ENCODE results near the gene TMEM254. TPM values are rescaled to one million over a fixed set of nuclear protein-coding genes. Genes with fewer than 3 reads are reported as not detected.
"Not testable (repeated sequence)": the region's sequence is repeated elsewhere in the genome, so short reads cannot be mapped to it uniquely, and the experiment has no call there.

TMEM254 gene
- total RNA-seq, 1 donor from 2014 or later: 14.7 TPM

DNA sequence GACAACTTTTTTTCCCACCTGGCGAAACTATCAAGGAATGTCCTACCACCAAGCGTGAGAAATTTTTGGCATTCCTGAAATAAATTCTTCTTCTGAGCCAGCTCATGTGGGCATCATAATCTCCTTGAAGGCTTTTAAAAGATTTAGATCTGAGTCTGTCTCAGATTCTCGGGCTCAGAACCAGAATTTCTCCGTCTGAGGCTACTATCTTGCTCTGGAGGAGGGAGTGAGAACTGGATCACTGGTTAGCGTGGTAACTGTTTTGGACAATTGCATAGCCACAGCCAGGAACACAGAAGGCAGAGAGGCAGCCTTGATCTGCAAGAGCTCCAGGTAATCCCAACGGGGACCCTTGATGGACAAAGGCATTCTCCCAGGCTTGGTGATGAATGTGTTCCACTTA lies 53.0 kb downstream of the TMEM254 start:
- intact Hi-C loops (cut with micrococcal nuclease): no loop called here
- peaks cover 3% of the 10 kb centered on the region for H3K4me1 Mint-ChIP-seq
- CTCF ChIA-PET: no interaction called here
- no peak overlapping the region for H3K27ac Mint-ChIP-seq
- TF ChIP-seq, protein P1, sequence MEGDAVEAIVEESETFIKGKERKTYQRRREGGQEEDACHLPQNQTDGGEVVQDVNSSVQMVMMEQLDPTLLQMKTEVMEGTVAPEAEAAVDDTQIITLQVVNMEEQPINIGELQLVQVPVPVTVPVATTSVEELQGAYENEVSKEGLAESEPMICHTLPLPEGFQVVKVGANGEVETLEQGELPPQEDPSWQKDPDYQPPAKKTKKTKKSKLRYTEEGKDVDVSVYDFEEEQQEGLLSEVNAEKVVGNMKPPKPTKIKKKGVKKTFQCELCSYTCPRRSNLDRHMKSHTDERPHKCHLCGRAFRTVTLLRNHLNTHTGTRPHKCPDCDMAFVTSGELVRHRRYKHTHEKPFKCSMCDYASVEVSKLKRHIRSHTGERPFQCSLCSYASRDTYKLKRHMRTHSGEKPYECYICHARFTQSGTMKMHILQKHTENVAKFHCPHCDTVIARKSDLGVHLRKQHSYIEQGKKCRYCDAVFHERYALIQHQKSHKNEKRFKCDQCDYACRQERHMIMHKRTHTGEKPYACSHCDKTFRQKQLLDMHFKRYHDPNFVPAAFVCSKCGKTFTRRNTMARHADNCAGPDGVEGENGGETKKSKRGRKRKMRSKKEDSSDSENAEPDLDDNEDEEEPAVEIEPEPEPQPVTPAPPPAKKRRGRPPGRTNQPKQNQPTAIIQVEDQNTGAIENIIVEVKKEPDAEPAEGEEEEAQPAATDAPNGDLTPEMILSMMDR (IDR thresholded peaks at IDR 0.05): no peak
- no peak for ATAC-seq (ENCODE audit: low read depth)
- POLR2A ChIA-PET: no interaction called here
- no peak overlapping the region for H3K4me3 Mint-ChIP-seq
- DNase-seq: no peak
- peaks cover 27% of the 10 kb centered on the region for H3K27me3 Mint-ChIP-seq
- H3K9me3 Mint-ChIP-seq: no peaks in the 10 kb centered on the region
- H3K36me3 Mint-ChIP-seq (ENCODE audit: low read depth): no peaks in the 10 kb centered on the region

GRCh38 chr10:80132299-80133139 lies 54.1 kb downstream of the TMEM254 start, which contains the start of gene PLAC9:
Gene PLAC9, plus strand, starts transcription at chr10:80132730. Its CDS starts 33 bp downstream, at chr10:80132763.
- Mint-ChIP-seq H3K9me3 (no peaks in the 10 kb centered on the region), H3K27ac (no peak within 1 kb of the TSS), H3K27me3 (peaks cover 27% of the 10 kb centered on the region), H3K36me3 (ENCODE audit: low read depth) (no peaks in the 10 kb centered on the region), H3K4me3 (no peak within 1 kb of the TSS), H3K4me1 (peaks cover 3% of the 10 kb centered on the region)
- intact Hi-C loops (cut with micrococcal nuclease): no loop called here
- ATAC-seq (ENCODE audit: low read depth): no peak
- TF ChIP-seq, protein P1 (IDR thresholded peaks at IDR 0.05): no peak
- ChIA-PET POLR2A (no interaction called here), CTCF (interaction anchor here (1.1 kb wide), 1 partner anchor 12 kb away, joined by 3 read pairs; no protein-coding TSS in a partner anchor)
- no peak for DNase-seq

GRCh38 chr10:80133206-80133605 lies 54.7 kb downstream of the TMEM254 start:
- POLR2A ChIA-PET: no interaction called here
- CTCF ChIA-PET: interaction anchor here (1.1 kb wide), 1 partner anchor 11 kb away, joined by 3 read pairs; no protein-coding TSS in a partner anchor
- no peak for ATAC-seq (ENCODE audit: low read depth)
- Mint-ChIP-seq H3K27ac (no peak overlapping the region), H3K9me3 (no peaks in the 10 kb centered on the region), H3K4me1 (peaks cover 3% of the 10 kb centered on the region), H3K27me3 (peaks cover 30% of the 10 kb centered on the region), H3K4me3 (no peak overlapping the region), H3K36me3 (ENCODE audit: low read depth) (no peaks in the 10 kb centered on the region)
- TF ChIP-seq, protein P1 (IDR thresholded peaks at IDR 0.05): no peak
- intact Hi-C loops (cut with micrococcal nuclease): no loop called here
- DNase-seq: no peak

DNA sequence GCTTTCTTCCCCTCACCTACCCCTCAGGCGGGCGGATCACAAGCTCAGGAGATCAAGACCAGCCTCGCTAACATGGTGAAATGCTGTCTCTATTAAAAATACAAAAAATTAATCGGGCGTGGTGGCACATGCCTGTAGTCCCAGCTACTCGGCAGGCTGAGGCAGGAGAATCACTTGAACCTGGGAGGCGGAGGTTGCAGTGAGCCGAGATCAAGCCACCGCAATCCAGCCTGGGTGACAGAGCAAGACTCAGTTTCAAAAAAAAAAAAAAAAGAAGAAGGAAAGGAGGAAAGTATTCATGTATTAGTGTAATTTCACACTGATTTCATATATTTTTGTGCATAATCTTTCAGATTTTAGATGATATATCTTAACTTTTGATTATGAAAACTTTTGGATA lies 55.2 kb downstream of the TMEM254 start:
- ATAC-seq (ENCODE audit: low read depth); intact Hi-C loops (cut with micrococcal nuclease); DNase-seq; H3K27ac Mint-ChIP-seq; POLR2A ChIA-PET; H3K4me3 Mint-ChIP-seq; H3K4me1 Mint-ChIP-seq; H3K9me3 Mint-ChIP-seq; H3K36me3 Mint-ChIP-seq (ENCODE audit: low read depth): not testable (repeated sequence)
- CTCF ChIA-PET: interaction anchor here (1.1 kb wide), 1 partner anchor 10 kb away, joined by 3 read pairs; no protein-coding TSS in a partner anchor
- H3K27me3 Mint-ChIP-seq: peaks cover 32% of the 10 kb centered on the region

DNA sequence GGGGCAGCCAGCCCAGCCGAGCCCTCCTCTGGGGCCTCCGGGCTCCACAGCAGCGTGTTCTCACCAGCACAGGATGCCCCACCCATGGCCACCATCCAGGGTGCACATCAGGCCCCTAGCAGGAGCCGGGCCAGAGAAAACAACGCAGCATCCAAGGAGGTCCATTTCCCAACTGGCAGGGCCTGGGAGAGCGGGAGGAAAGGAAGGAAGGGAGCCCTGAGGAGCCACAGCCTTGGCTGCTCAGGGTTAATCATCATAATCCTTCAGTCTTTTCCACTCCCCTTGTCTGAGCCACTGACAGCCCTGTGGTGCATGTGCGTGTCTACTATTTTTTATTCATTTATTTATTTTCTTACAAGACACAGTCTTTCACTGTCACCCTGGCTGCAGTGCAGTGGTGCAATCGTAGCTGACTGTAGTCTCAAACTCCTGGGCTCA lies 57.7 kb downstream of the TMEM254 start:
- intact Hi-C loops (cut with micrococcal nuclease): no loop called here
- H3K4me1 Mint-ChIP-seq: peaks cover 3% of the 10 kb centered on the region
- TF ChIP-seq, protein P1 (IDR thresholded peaks at IDR 0.05): no peak
- ATAC-seq (ENCODE audit: low read depth) (no peak), DNase-seq (no peak)
- no peaks in the 10 kb centered on the region for H3K36me3 Mint-ChIP-seq (ENCODE audit: low read depth)
- POLR2A ChIA-PET: no interaction called here
- no peak overlapping the region for H3K4me3 Mint-ChIP-seq
- H3K27ac Mint-ChIP-seq: no peak overlapping the region
- no peaks in the 10 kb centered on the region for H3K9me3 Mint-ChIP-seq
- CTCF ChIA-PET: no interaction called here
- H3K27me3 Mint-ChIP-seq: peaks cover 37% of the 10 kb centered on the region
